ENCODE data around the gene UFSP1.
"Not testable (repeated sequence)": the region's sequence is repeated elsewhere in the genome, so short reads cannot be mapped to it uniquely, and the experiment has no call there.

DNA sequence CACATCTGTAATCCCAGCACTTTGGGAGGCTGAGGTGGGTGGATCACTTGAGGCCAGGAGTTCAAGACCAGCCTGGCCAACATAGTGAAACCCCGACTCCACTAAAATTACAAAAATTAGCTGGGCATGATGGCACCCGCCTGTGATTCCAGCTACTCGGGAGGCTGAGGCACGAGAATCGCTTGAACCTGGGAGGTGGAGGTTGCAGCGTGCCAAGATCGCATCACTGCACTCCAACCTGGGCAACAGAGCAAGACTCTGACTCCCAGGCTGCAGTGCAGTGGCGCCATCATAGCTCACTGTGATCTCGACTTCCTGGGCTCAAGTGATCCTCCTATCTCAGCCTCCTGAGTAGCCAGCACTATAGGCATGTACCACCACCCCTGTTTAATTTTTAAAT is 34.6 kb downstream of the UFSP1 start:
- not testable (repeated sequence) for TF ChIP-seq SUZ12 (IDR thresholded peaks at IDR 0.05; ENCODE audit: extremely low read depth, insufficient read depth, insufficient read length); YY1 (IDR thresholded peaks at IDR 0.05; ENCODE audit: insufficient read depth, insufficient read length)

Measured in NT2/D1 (cell line).